Trophoblast cell (in vitro differentiated cells and primary cell): ENCODE measurements around the gene RNASE7.

Experiments
- DNase-seq, 2 donors: peaks; one replicate each; pipeline ENCODE4 v3.0.0-alpha.2; 2016
- H2AFZ ChIP-seq: 2 replicates; pipeline ENCODE4 v1.6.1; 2013; ENCODE audit warnings: low read length, moderate library complexity, mild to moderate bottlenecking; ENCODE audit not compliant: insufficient read depth, poor library complexity
- H2AK5ac ChIP-seq: 2 replicates; pipeline ENCODE4 v1.6.1; 2013; ENCODE audit warnings: mild to moderate bottlenecking, low read length
- H2BK120ac ChIP-seq: 2 replicates; pipeline ENCODE4 v1.6.1; 2013; ENCODE audit warnings: low read length, mild to moderate bottlenecking, moderate library complexity; ENCODE audit not compliant: insufficient read depth, poor library complexity
- H2BK12ac ChIP-seq: 2 replicates; pipeline ENCODE4 v1.6.1; 2013; ENCODE audit warnings: mild to moderate bottlenecking, low read length, moderate library complexity
- H2BK5ac ChIP-seq: 2 replicates; pipeline ENCODE4 v1.6.1; 2013; ENCODE audit warnings: low read length, low read depth, moderate library complexity, mild to moderate bottlenecking; ENCODE audit not compliant: poor library complexity
- H3K14ac ChIP-seq: 2 replicates; pipeline ENCODE4 v1.6.1; 2013; ENCODE audit warnings: mild to moderate bottlenecking, low read length
- H3K18ac ChIP-seq: 2 replicates; pipeline ENCODE4 v1.6.1; 2013; ENCODE audit warnings: mild to moderate bottlenecking, low read length
- H3K23ac ChIP-seq: 2 replicates; pipeline ENCODE4 v1.6.1; 2013; ENCODE audit warnings: low read length
- H3K27ac ChIP-seq: 2 replicates; pipeline ENCODE4 v1.5.1; 2013; ENCODE audit warnings: low read depth, mild to moderate bottlenecking, inconsistent platforms, low read length, moderate library complexity
- H3K27me3 ChIP-seq: 2 replicates; pipeline ENCODE4 v1.6.1; 2013; ENCODE audit warnings: inconsistent platforms, mild to moderate bottlenecking, low read length, moderate library complexity; ENCODE audit not compliant: insufficient read depth
- H3K36me3 ChIP-seq, 2 experiments: 1 replicate in 1 of 2; 2 replicates in 1 of 2; pipeline ENCODE4 v1.6.1; 2013; ENCODE audit warnings: low read length in 2 of 2, mild to moderate bottlenecking in 2 of 2, moderate library complexity in 1 of 2; ENCODE audit not compliant: insufficient read depth in 2 of 2, control insufficient read depth in 1 of 2
- H3K4ac ChIP-seq: 2 replicates; pipeline ENCODE4 v1.6.1; 2013; ENCODE audit warnings: low read depth, mild to moderate bottlenecking, low read length, moderate library complexity
- H3K4me1 ChIP-seq, 2 experiments: 1 replicate in 1 of 2; 2 replicates in 1 of 2; pipeline ENCODE4 v1.6.1; 2013; ENCODE audit warnings: low read length in 2 of 2, mild to moderate bottlenecking in 2 of 2, moderate library complexity in 1 of 2; ENCODE audit not compliant: insufficient read depth in 2 of 2, control insufficient read depth in 1 of 2
- H3K4me2 ChIP-seq: 2 replicates; pipeline ENCODE4 v1.6.1; 2013; ENCODE audit warnings: inconsistent platforms, mild to moderate bottlenecking, low read length, moderate library complexity
- H3K4me3 ChIP-seq: 2 replicates; pipeline ENCODE4 v1.5.1; 2013; ENCODE audit warnings: mild to moderate bottlenecking, low read depth, low read length, inconsistent platforms
- H3K79me1 ChIP-seq: one replicate; pipeline ENCODE4 v1.6.1; 2013; ENCODE audit warnings: low read length
- H3K79me2 ChIP-seq: 2 replicates; pipeline ENCODE4 v1.6.1; 2013; ENCODE audit warnings: low read length, mild to moderate bottlenecking; ENCODE audit not compliant: control insufficient read depth, insufficient read depth, poor library complexity
- H3K9ac ChIP-seq: 2 replicates; pipeline ENCODE4 v1.6.1; 2013; ENCODE audit warnings: mild to moderate bottlenecking, low read length
- H3K9me3 ChIP-seq: 2 replicates; pipeline ENCODE4 v1.6.1; 2013; ENCODE audit warnings: low read depth, mild to moderate bottlenecking, control low read depth, inconsistent platforms, low read length; ENCODE audit not compliant: insufficient read depth
- H4K12ac ChIP-seq: 2 replicates; pipeline ENCODE4 v1.6.1; 2013; ENCODE audit warnings: low read depth, mild to moderate bottlenecking, low read length, moderate library complexity
- H4K8ac ChIP-seq: 2 replicates; pipeline ENCODE4 v1.6.1; 2013; ENCODE audit warnings: low read depth, mild to moderate bottlenecking, low read length, moderate library complexity
- H4K91ac ChIP-seq: one replicate; pipeline ENCODE4 v1.6.1; 2013; ENCODE audit warnings: low read depth, mild to moderate bottlenecking, low read length, moderate library complexity
- WGBS: extraction: QIAGEN DNeasy Blood & Tissue Kit; methylation state at CpG from one replicate; pipeline ENCODE4 v1.1.7; 2013; ENCODE audit warnings: missing lambda C conversion rate; ENCODE audit not compliant: insufficient read length, insufficient coverage; ENCODE audit errors: extremely low coverage; 5-methylcytosine and 5-hydroxymethylcytosine counted together

RNASE7 gene

GRCh38 chr14:21090940-21091663, 48.9 kb downstream of the RNASE7 start:
- H2BK5ac ChIP-seq = no peak overlapping the region
- H3K4me1 ChIP-seq = peaks cover 0 to 7% of the 10 kb centered on the region in 2 experiments
- H3K4me2 ChIP-seq = no peak overlapping the region
- no peak overlapping the region for H3K23ac ChIP-seq
- H2BK12ac ChIP-seq = no peak overlapping the region
- no peaks in the 10 kb centered on the region for H3K79me1 ChIP-seq
- no peak overlapping the region for H2AK5ac ChIP-seq
- no peak overlapping the region for H4K8ac ChIP-seq
- H3K9me3 ChIP-seq = no peaks in the 10 kb centered on the region
- H4K91ac ChIP-seq = no peak overlapping the region
- WGBS = no CpG with 5 or more reads among the region's 45 CpGs
- no peak overlapping the region for H4K12ac ChIP-seq
- no peak overlapping the region for H3K4me3 ChIP-seq
- H3K36me3 ChIP-seq = peaks cover 36 to 51% of the 10 kb centered on the region in 2 experiments
- H3K79me2 ChIP-seq = no peaks in the 10 kb centered on the region
- DNase-seq = no peak
- H3K14ac ChIP-seq = no peak overlapping the region
- no peak overlapping the region for H2BK120ac ChIP-seq
- no peak overlapping the region for H2AFZ ChIP-seq
- H3K27me3 ChIP-seq = no peaks in the 10 kb centered on the region
- no peak overlapping the region for H3K9ac ChIP-seq
- H3K18ac ChIP-seq = no peak overlapping the region
- H3K4ac ChIP-seq = no peak overlapping the region
- H3K27ac ChIP-seq = no peak overlapping the region

GRCh38 chr14:21091821-21092272, 49.7 kb downstream of the RNASE7 start:
- Histone ChIP-seq H2AK5ac (no peak overlapping the region), H3K18ac (no peak overlapping the region), H3K14ac (no peak overlapping the region), H2BK12ac (no peak overlapping the region), H4K8ac (no peak overlapping the region), H3K4me1 (peaks cover 0 to 7% of the 10 kb centered on the region in 2 experiments), H3K79me2 (no peaks in the 10 kb centered on the region), H3K9me3 (no peaks in the 10 kb centered on the region), H3K23ac (no peak overlapping the region), H2BK5ac (no peak overlapping the region), H3K4ac (no peak overlapping the region), H2AFZ (no peak overlapping the region), H3K4me3 (no peak overlapping the region), H3K9ac (no peak overlapping the region), H3K79me1 (no peaks in the 10 kb centered on the region), H3K27me3 (no peaks in the 10 kb centered on the region), H3K4me2 (no peak overlapping the region), H2BK120ac (no peak overlapping the region), H3K36me3 (peaks cover 35 to 48% of the 10 kb centered on the region in 2 experiments), H3K27ac (no peak overlapping the region), H4K12ac (no peak overlapping the region), H4K91ac (no peak overlapping the region)
- no peak for DNase-seq
- WGBS = no CpG with 5 or more reads among the region's 42 CpGs

- no peak overlapping the region for H4K8ac ChIP-seq
- no peak overlapping the region for H2AK5ac ChIP-seq
- peaks cover 29 to 42% of the 10 kb centered on the region in 2 experiments for H3K36me3 ChIP-seq
- no peaks in the 10 kb centered on the region for H3K79me1 ChIP-seq
- WGBS = no CpG with 5 or more reads among the region's 59 CpGs
- H2BK5ac ChIP-seq = no peak overlapping the region
- H3K27ac ChIP-seq = no peak overlapping the region
- H3K4me2 ChIP-seq = no peak overlapping the region
- no peak overlapping the region for H3K14ac ChIP-seq
- peak; percentile 52 to 86 for DNase-seq
- H3K23ac ChIP-seq = no peak overlapping the region
- no peak overlapping the region for H3K9ac ChIP-seq
- no peak overlapping the region for H3K4ac ChIP-seq
- no peak overlapping the region for H3K18ac ChIP-seq
- no peaks in the 10 kb centered on the region for H3K27me3 ChIP-seq
- H2AFZ ChIP-seq = no peak overlapping the region
- no peaks in the 10 kb centered on the region for H3K79me2 ChIP-seq
- H4K91ac ChIP-seq = no peak overlapping the region
- no peaks in the 10 kb centered on the region for H3K9me3 ChIP-seq
- H4K12ac ChIP-seq = no peak overlapping the region
- no peak overlapping the region for H2BK12ac ChIP-seq
- no peak overlapping the region for H3K4me3 ChIP-seq
- H2BK120ac ChIP-seq = no peak overlapping the region
- H3K4me1 ChIP-seq = peaks cover 0 to 7% of the 10 kb centered on the region in 2 experiments
These were observed 50.3 kb downstream of the RNASE7 start for GRCh38 chr14:21092273-21093011.

DNA sequence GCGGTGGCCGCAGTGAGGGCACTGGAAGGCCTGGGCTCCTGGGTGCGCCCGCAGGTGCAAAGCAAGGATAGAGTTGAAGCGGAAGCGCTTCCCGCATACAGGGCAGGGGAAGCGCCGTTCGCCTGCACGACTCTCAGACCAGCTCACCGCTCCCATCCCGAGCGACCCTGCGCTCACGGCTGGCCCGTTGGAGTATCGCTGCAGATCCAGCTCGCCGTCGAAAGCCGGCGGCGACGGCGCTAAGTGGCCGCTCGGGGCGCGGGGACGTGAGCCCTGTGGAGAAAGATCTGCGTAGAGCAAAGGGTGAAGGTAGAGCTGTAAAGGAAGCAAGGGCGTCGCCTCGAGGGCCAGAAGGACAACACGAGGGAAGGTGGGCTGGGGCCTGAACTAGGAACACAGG, 50.9 kb downstream of the RNASE7 start:
- no peaks in the 10 kb centered on the region for H3K79me2 ChIP-seq
- no peak overlapping the region for H3K27ac ChIP-seq
- H3K4ac ChIP-seq = no peak overlapping the region
- H3K79me1 ChIP-seq = no peaks in the 10 kb centered on the region
- H3K9ac ChIP-seq = no peak overlapping the region
- H3K18ac ChIP-seq = no peak overlapping the region
- no peak overlapping the region for H4K8ac ChIP-seq
- peak in 1 of 2 donors; percentile 36 for DNase-seq
- no peak overlapping the region for H4K12ac ChIP-seq
- H3K36me3 ChIP-seq = peaks cover 29 to 37% of the 10 kb centered on the region in 2 experiments
- H3K27me3 ChIP-seq = no peaks in the 10 kb centered on the region
- no CpG with 5 or more reads among the region's 36 CpGs for WGBS
- no peak overlapping the region for H3K4me2 ChIP-seq
- H2AFZ ChIP-seq = no peak overlapping the region
- H2BK5ac ChIP-seq = no peak overlapping the region
- H3K4me1 ChIP-seq = peaks cover 0 to 7% of the 10 kb centered on the region in 2 experiments
- no peak overlapping the region for H4K91ac ChIP-seq
- no peak overlapping the region for H2BK120ac ChIP-seq
- no peak overlapping the region for H2BK12ac ChIP-seq
- H2AK5ac ChIP-seq = no peak overlapping the region
- no peak overlapping the region for H3K23ac ChIP-seq
- no peak overlapping the region for H3K14ac ChIP-seq
- H3K9me3 ChIP-seq = no peaks in the 10 kb centered on the region
- no peak overlapping the region for H3K4me3 ChIP-seq
